K562 (cell line): ENCODE data around the gene ZNF45. TPM values are rescaled to one million over a fixed set of nuclear protein-coding genes. Genes with fewer than 3 reads are reported as not detected.
A peak's percentile ranks its signal among the peaks of the same experiment; 100 is the strongest.

Experiments
- ATAC-seq: fragments of 200-7000 bp; cut with Tn5 transposase; 3 replicates; pipeline ENCODE4 v1.9.1; 2020; ENCODE audit warnings: moderate library complexity
- BruUV-seq: library from RNA; stranded (reverse); fragments of 400-500 nt; replicated peaks from 2 replicates; lab custom pipeline; 2021; lab: Mats Ljungman, UMichigan
- CTCF ChIA-PET: fragments of 300-600 bp; formaldehyde crosslinking; extraction: SDS; loops from one replicate; lab custom pipeline; 2021; ENCODE audit warnings: low intra/inter-chr PET ratio; lab: Yijun Ruan, JAX
- POLR2A ChIA-PET: fragments of 300-600, 350-650 bp; sonication (Branson Sonifier 250); formaldehyde crosslinking; extraction: SDS; loops from one replicate; lab custom pipeline; 2021; ENCODE audit warnings: antibody characterized with exemption, inconsistent platforms; lab: Yijun Ruan, JAX
- DNase-seq, 4 experiments: peaks; one replicate each; pipeline versions ENCODE4 v3.0.0 to v3.0.0-alpha.2; 2011 to 2018; ENCODE audit warnings: low spot score in 3 of 4, mixed read lengths in 3 of 4; ENCODE audit errors: extremely low read depth in 1 of 4
- FAIRE-seq: peaks from 2 replicates; lab custom pipeline; 2011; peaks lifted over from hg19 to GRCh38; lab: Jason Lieb, UNC
- H2AFZ ChIP-seq: 2 replicates; pipeline ENCODE4 v1.6.0; 2011; ENCODE audit warnings: low read depth, low read length, control low read depth, inconsistent platforms
- H3K27ac ChIP-seq: fragments of 200-600 bp; 3 replicates; pipeline ENCODE4 v1.8.0; 2011; ENCODE audit warnings: low read depth, mild to moderate bottlenecking, control low read depth, inconsistent platforms, low read length, moderate library complexity, mixed read lengths; ENCODE audit errors: extremely low read depth
- H3K27me3 ChIP-seq, 2 experiments: fragments of 300-600 bp in 1 of 2; 2 replicates in 1 of 2; 3 replicates in 1 of 2; pipeline versions ENCODE4 v1.6.0 to v1.8.0; 2011; ENCODE audit warnings: inconsistent platforms in 2 of 2, low read length in 2 of 2, mild to moderate bottlenecking in 1 of 2, mixed read lengths in 1 of 2, moderate library complexity in 1 of 2; ENCODE audit not compliant: control insufficient read depth in 2 of 2, insufficient read depth in 2 of 2
- H3K36me3 ChIP-seq: fragments of 300-600 bp; 3 replicates; pipeline ENCODE4 v1.8.0; 2011; ENCODE audit warnings: mild to moderate bottlenecking, low read length, inconsistent platforms; ENCODE audit not compliant: control insufficient read depth, insufficient read depth
- H3K4me1 ChIP-seq, 2 experiments: fragments of 200-600 bp in 1 of 2; replicated peaks in 1 of 2; 2 replicates in 1 of 2; 3 replicates in 1 of 2; pipeline versions ENCODE4 v1.5.1 to v1.8.0; 2011; ENCODE audit warnings: inconsistent platforms in 2 of 2, low read length in 2 of 2, mild to moderate bottlenecking in 1 of 2, mixed read lengths in 1 of 2, moderate library complexity in 1 of 2; ENCODE audit not compliant: control insufficient read depth in 2 of 2, insufficient read depth in 2 of 2
- H3K4me2 ChIP-seq: 2 replicates; pipeline ENCODE4 v1.6.1; 2011; ENCODE audit warnings: low read length, control low read depth, inconsistent platforms, mixed read lengths; ENCODE audit not compliant: insufficient read depth
- H3K4me3 ChIP-seq: fragments of 200-600 bp; sonication (generic), shearing (Covaris generic); 2 replicates; pipeline ENCODE4 v1.5.1; 2016; ENCODE audit warnings: control low read depth, inconsistent platforms
- H3K79me2 ChIP-seq: fragments of 200-600 bp; 3 replicates; pipeline ENCODE4 v1.8.0; 2011; ENCODE audit warnings: low read length, inconsistent platforms; ENCODE audit not compliant: control insufficient read depth, insufficient read depth
- H3K9ac ChIP-seq, 2 experiments: 2 replicates each; pipeline versions ENCODE4 v1.6.0 to v1.6.1; 2011; ENCODE audit warnings: low read depth in 2 of 2, low read length in 2 of 2, control low read depth in 1 of 2, inconsistent platforms in 1 of 2, mild to moderate bottlenecking in 1 of 2, mixed read lengths in 1 of 2; ENCODE audit not compliant: insufficient read depth in 1 of 2
- H3K9me1 ChIP-seq: one replicate; pipeline ENCODE4 v1.6.0; 2011; ENCODE audit warnings: inconsistent platforms, mild to moderate bottlenecking, low read length, moderate library complexity; ENCODE audit not compliant: control insufficient read depth, insufficient read depth
- H3K9me3 ChIP-seq: replicated peaks from 2 replicates; pipeline ENCODE4 v1.5.1; 2011; ENCODE audit warnings: low read depth, low read length, inconsistent platforms; ENCODE audit not compliant: control insufficient read depth, insufficient read depth
- H4K20me1 ChIP-seq: replicated peaks from 2 replicates; pipeline ENCODE4 v1.6.1; 2011; ENCODE audit warnings: low read length, inconsistent platforms, mixed read lengths; ENCODE audit not compliant: control insufficient read depth, insufficient read depth
- CBFA2T3 ChIP-seq: fragments of 450-650 bp; IDR thresholded peaks from 2 replicates; pipeline ENCODE4 v1.6.1; 2017
- CBX5 ChIP-seq: IDR thresholded peaks from 2 replicates; pipeline ENCODE4 v1.6.1; 2014; ENCODE audit warnings: low read depth, borderline replicate concordance
- CEBPG ChIP-seq, 3 experiments: fragments of 200-800 bp in 1 of 3; sonication (Bioruptor generic) in 1 of 3; sonication (generic) in 1 of 3; formaldehyde crosslinking in 1 of 3; IDR thresholded peaks in 2 of 3; conservative IDR thresholded peaks in 1 of 3; 2 replicates each; pipeline versions ENCODE4 v1.6.1 to v1.8.0; 2016 to 2022; ENCODE audit warnings: missing compliant biosample characterization in 2 of 3, missing genetic modification characterization in 2 of 3, mild to moderate bottlenecking in 1 of 3, missing genetic modification reagents in 1 of 3
- CREB3 ChIP-seq: fragments of 450-650 bp; conservative IDR thresholded peaks from 2 replicates; pipeline ENCODE4 v1.6.1; 2016; ENCODE audit warnings: missing genetic modification characterization, low read depth, mild to moderate bottlenecking, missing compliant biosample characterization, moderate library complexity
- DPF2 ChIP-seq: fragments of 450-650 bp; IDR thresholded peaks from 2 replicates; pipeline ENCODE4 v1.6.1; 2016
- FOXA3 ChIP-seq, 2 experiments: fragments of 450-650 bp in 1 of 2; sonication (generic) in 1 of 2; formaldehyde crosslinking; IDR thresholded peaks in 1 of 2; conservative IDR thresholded peaks in 1 of 2; 2 replicates each; pipeline versions ENCODE4 v1.4.0 to v1.8.0; 2020 to 2022; ENCODE audit warnings: mild to moderate bottlenecking in 2 of 2, missing genetic modification reagents in 1 of 2
- HCFC1 ChIP-seq: IDR thresholded peaks from 2 replicates; pipeline ENCODE4 v1.6.1; 2012; ENCODE audit warnings: low read depth, low read length, improper control_type of control experiment
- HOMEZ ChIP-seq: fragments of 250-450 bp; sonication (Bioruptor Pico); IDR thresholded peaks from 2 replicates; pipeline ENCODE4 v1.4.0; 2020; ENCODE audit warnings: mild to moderate bottlenecking, moderate library complexity
- KDM4B ChIP-seq, 2 experiments: fragments of 450-650 bp in 1 of 2; sonication (generic) in 1 of 2; IDR thresholded peaks; 2 replicates each; pipeline ENCODE4 v1.6.1; 2016 to 2017; ENCODE audit warnings: borderline replicate concordance in 2 of 2, antibody characterized with exemption in 1 of 2, low read depth in 1 of 2, mild to moderate bottlenecking in 1 of 2
- MYBL2 ChIP-seq, 2 experiments: fragments of 450-650 bp in 1 of 2; sonication (generic) in 1 of 2; formaldehyde crosslinking in 1 of 2; IDR thresholded peaks; 2 replicates each; pipeline versions ENCODE4 v1.6.1 to v1.8.1; 2017 to 2022; ENCODE audit warnings: borderline replicate concordance in 1 of 2, inconsistent platforms in 1 of 2, low read depth in 1 of 2, mild to moderate bottlenecking in 1 of 2, missing genetic modification reagents in 1 of 2, moderate library complexity in 1 of 2
- SREBF2 ChIP-seq: sonication (generic); formaldehyde crosslinking; IDR thresholded peaks from 2 replicates; pipeline ENCODE4 v1.4.0; 2020; ENCODE audit warnings: mild to moderate bottlenecking, missing genetic modification reagents
- TEAD2 ChIP-seq: fragments of 450-650 bp; IDR thresholded peaks from 2 replicates; pipeline ENCODE4 v1.6.1; 2016; ENCODE audit warnings: missing genetic modification characterization, control low read depth, missing compliant biosample characterization
- USF2 ChIP-seq: sonication (generic); formaldehyde crosslinking; IDR thresholded peaks from 2 replicates; pipeline ENCODE4 v1.5.0; 2020; ENCODE audit warnings: missing genetic modification reagents
- ZNF740 ChIP-seq, 3 experiments: fragments of 200-800 bp in 1 of 3; sonication (Bioruptor generic) in 1 of 3; sonication (generic) in 1 of 3; formaldehyde crosslinking in 1 of 3; IDR thresholded peaks; 2 replicates each; pipeline versions ENCODE4 v1.6.1 to v1.8.0; 2016 to 2022; ENCODE audit warnings: mild to moderate bottlenecking in 2 of 3, missing compliant biosample characterization in 2 of 3, missing genetic modification characterization in 2 of 3, missing genetic modification reagents in 1 of 3
- WGBS: fragments of 100-300 bp; shearing (Covaris generic); methylation state at CpG from one replicate; pipeline ENCODE4 v1.1.6; 2016; ENCODE audit warnings: low coverage, mixed read lengths; ENCODE audit not compliant: insufficient coverage; ENCODE audit errors: missing lambda C conversion rate; 5-methylcytosine and 5-hydroxymethylcytosine counted together
- in situ Hi-C: fragments of 300-500 bp; cut with MboI; formaldehyde crosslinking; loops from 4 replicates; pipeline ENCODE4 v1.15.0; 2018; ENCODE audit warnings: inconsistent platforms, mixed read lengths
- intact Hi-C: fragments of 100-400 bp; cut with micrococcal nuclease; formaldehyde crosslinking; loops from 2 replicates; pipeline ENCODE4 v1.14.2; 2022
- polyA plus RNA-seq, 8 experiments: library from polyadenylated mRNA; depleted of rRNA in 4 of 8; stranded (reverse) in 5 of 8; unstranded in 3 of 8; fragments of >200 nt; fragmentation: Nextera tagmentation in 2 of 8; fragmentation: Illumina TruSeq in 1 of 8; extraction: Ambion mirVana in 2 of 8; extraction: Trizol in 1 of 8; gene quantifications; 2 replicates each; pipeline versions ENCODE4 v1.2.1 to v1.2.3, GENCODE V29; 2011 to 2014; ENCODE audit warnings: inconsistent platforms in 1 of 8, missing spikeins in 1 of 8
- total RNA-seq, 7 experiments: library from RNA; depleted of rRNA in 6 of 7; stranded (reverse); fragments of >200 nt in 6 of 7; fragmentation: Illumina TruSeq in 2 of 7; extraction: Trizol in 2 of 7; gene quantifications; 2 replicates each; pipeline versions ENCODE4 v1.2.1 to v1.2.3, GENCODE V29; 2011 to 2021; ENCODE audit warnings: low replicate concordance in 1 of 7

The ZNF45 gene
- total and polyA plus RNA-seq, 9 of the 15 experiments (the other 6 are each of a cell fraction or from before 2014, with no cell fraction given), result 2.6 to 10.6 (median 9.4) TPM

- 4% methylated on average over 38 of the region's 40 CpGs for WGBS
- Histone ChIP-seq H3K9me3 (peaks cover 2% of the 10 kb centered on the region; the same call in 1 of the 2 replicates), H3K27ac (peak within 1 kb of the TSS; percentile 59), H3K27me3 (no peaks in the 10 kb centered on the region), H3K4me2 (peak within 1 kb of the TSS; percentile 87), H2AFZ (peak within 1 kb of the TSS; percentile 100), H3K9me1 (no peaks in the 10 kb centered on the region), H3K79me2 (no peaks in the 10 kb centered on the region), H3K36me3 (no peaks in the 10 kb centered on the region), H4K20me1 (no peaks in the 10 kb centered on the region), H3K4me1 (0 out of 5 replicates have a peak, but pooled peaks cover 0 to 5% of the 10 kb centered on the region in 2 experiments), H3K4me3 (peak within 1 kb of the TSS; percentile 59), H3K9ac (peak within 1 kb of the TSS; percentile 69 to 89)
- TSS peak; percentile 83 for BruUV-seq
- peak; percentile 88 to 92 (median 89) for DNase-seq
- peak; percentile 99 for ATAC-seq
- in situ Hi-C loops, result no loop called here
- CTCF ChIA-PET, result no interaction called here
- POLR2A ChIA-PET, result interaction anchor here (0.6 to 1.2 kb wide), 8 partner anchors 9 to 162 kb away, joined by 3 to 16 read pairs (median 3); partner anchors contain the start of genes ZNF222 and ZNF45
- peak; percentile 99 for FAIRE-seq
- intact Hi-C loops, result loop anchor here (2.0 kb wide), 1 partner anchor 16 kb away; the partner anchor contains the start of gene ZNF45
- TF ChIP-seq CBFA2T3 (no peak), DPF2 (peak; percentile 55; the same call in 1 of the 2 replicates), TEAD2 (tag) (no peak), FOXA3 (CRISPR knock-in tag; conservative IDR thresholded peaks at IDR 0.05 in 1 of 2, IDR thresholded peaks at IDR 0.05 in 1 of 2) (no peak), CBX5 (peak; percentile 71; the same call in 1 of the 2 replicates), KDM4B (IDR thresholded peaks at IDR 0.05; ENCODE audit: borderline replicate concordance in 2 of 2, low read depth in 1 of 2) (peak in 1 of 2 experiments; percentile 79; a peak in 1 of 4 replicates), CEBPG (CRISPR knock-in tag; IDR thresholded peaks at IDR 0.05) (peak; percentile 80), CEBPG (tag; conservative IDR thresholded peaks at IDR 0.05 in 1 of 2, IDR thresholded peaks at IDR 0.05 in 1 of 2) (peak; percentile 91 to 95), HCFC1 (peak; percentile 96), ZNF740 (CRISPR knock-in tag; IDR thresholded peaks at IDR 0.05) (no peak), ZNF740 (tag; IDR thresholded peaks at IDR 0.05) (no peak), HOMEZ (CRISPR knock-in tag) (no peak), USF2 (peak; percentile 44; the same call in 1 of the 2 replicates), MYBL2 (IDR thresholded peaks at IDR 0.05; ENCODE audit: low read depth) (peak; percentile 96), MYBL2 (CRISPR knock-in tag; IDR thresholded peaks at IDR 0.05; ENCODE audit: borderline replicate concordance) (no peak), CREB3 (tag) (0 out of 2 replicates have a peak, but pooled peaks have one; percentile 44), SREBF2 (CRISPR knock-in tag) (no peak)
Measured at GRCh38 chr19:43950834-43951645, 16.0 kb upstream of the ZNF45 start, which contains the start of gene ZNF221. ZNF221 (plus strand) TSS chr19:43951228; CDS start chr19:43962727, 11,499 bp downstream.
